T-helper 2 cell treated with Interferon-gamma antibody and Interleukin-4, amounts not matched to agents 100 ng/mL and 5 ng/mL, for 36 hours (primary cell): ENCODE measurements around the gene NQO2. TPM values are rescaled to one million over a fixed set of nuclear protein-coding genes. Genes with fewer than 3 reads are reported as not detected.
"Not testable (repeated sequence)": the region's sequence is repeated elsewhere in the genome, so short reads cannot be mapped to it uniquely, and the experiment has no call there.

Experiments
- intact Hi-C: fragments of 100-400 bp; cut with micrococcal nuclease; formaldehyde crosslinking; loops from one replicate; pipeline ENCODE4 v1.15.1; 2023
- total RNA-seq: library from RNA; stranded (reverse); gene quantifications from 2 replicates; pipeline ENCODE4 v1.2.3, GENCODE V29; 2022

The NQO2 gene
- total RNA-seq, 1 donor from 2014 or later: 42.4 TPM

GRCh38 chr6:3011158-3011557 lies 11.5 kb downstream of the NQO2 start:
- intact Hi-C loops: no loop called here

- intact Hi-C loops: no loop called here
These were observed 11.9 kb downstream of the NQO2 start for GRCh38 chr6:3011592-3011991.

DNA sequence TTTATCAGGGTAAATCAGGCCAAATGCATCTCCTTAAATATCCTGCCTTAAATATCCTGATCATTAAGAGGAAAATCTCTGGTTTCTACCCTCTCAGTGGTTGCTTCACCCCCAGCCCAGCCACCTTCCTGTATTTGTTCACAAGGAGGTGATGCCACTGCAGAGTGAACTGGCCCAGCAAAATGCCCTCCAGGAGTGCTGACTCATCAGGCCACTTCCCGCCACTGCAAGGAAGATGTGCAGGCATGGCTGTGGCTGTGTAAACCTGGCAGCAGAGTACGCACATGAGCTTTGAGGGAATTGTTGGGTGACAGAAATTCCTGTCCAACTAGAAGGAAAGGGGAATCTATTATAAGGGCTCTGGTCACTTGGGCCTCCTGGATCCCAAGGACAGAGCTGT lies 13.8 kb downstream of the NQO2 start:
- intact Hi-C loops: no loop called here

DNA sequence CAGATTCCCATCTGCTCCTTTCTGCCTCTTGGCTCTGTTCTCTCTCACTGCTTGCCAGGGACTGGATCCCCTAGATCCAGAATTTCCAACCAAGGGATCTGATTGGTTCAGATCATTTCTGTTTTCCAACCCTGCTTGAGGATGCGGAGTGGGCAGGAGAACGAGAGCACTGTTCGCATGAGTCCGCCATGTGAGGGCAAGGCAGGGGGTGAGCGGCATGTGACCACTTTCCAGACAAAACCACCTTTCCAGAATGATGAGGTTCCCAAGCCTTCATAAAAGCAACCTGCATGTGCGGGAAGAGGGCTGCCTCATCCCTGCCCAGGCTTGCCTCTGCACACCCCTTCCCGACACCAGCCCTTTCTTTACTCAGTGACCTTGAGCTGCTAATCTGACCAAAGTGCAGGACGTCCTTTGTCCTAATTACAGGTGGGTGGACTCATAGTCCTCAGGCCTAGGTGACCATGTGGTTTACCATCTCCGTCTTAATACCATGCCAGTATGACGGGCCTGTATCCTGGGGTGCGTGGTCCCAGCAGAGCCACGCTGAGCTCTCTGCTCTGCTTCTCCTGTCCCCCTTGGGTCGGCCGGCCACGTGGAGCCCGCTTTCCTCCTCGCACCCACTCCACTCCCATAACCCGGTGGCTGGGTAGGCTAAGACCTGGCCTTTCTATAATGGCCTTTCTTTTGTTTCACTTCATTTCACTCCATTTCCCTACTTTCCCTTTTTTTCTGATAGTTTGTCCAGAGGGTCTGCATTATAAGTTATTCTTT lies 14.4 kb downstream of the NQO2 start:
- intact Hi-C loops: no loop called here

- intact Hi-C loops: no loop called here
These were observed 15.0 kb downstream of the NQO2 start for GRCh38 chr6:3014675-3015066.

DNA sequence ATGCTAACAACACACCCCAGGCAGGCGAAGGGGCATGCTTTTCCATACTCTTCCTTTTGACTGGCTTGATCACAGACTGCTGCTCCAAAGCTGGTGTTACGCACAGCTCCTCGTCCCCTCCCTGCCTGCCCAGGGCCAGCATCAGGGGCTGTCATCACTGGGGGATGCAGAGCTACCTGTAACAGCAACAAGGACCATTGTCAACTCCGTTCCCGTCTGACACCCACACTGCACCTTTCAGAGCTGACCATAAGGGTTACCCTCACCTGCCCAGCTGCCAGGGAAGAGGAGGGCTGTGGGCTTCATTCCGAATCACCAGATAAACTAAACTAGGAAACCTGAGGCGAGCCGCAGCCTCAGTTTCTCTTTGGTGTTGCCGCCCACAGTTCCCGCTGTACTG lies 15.4 kb downstream of the NQO2 start:
- intact Hi-C loops: no loop called here

DNA sequence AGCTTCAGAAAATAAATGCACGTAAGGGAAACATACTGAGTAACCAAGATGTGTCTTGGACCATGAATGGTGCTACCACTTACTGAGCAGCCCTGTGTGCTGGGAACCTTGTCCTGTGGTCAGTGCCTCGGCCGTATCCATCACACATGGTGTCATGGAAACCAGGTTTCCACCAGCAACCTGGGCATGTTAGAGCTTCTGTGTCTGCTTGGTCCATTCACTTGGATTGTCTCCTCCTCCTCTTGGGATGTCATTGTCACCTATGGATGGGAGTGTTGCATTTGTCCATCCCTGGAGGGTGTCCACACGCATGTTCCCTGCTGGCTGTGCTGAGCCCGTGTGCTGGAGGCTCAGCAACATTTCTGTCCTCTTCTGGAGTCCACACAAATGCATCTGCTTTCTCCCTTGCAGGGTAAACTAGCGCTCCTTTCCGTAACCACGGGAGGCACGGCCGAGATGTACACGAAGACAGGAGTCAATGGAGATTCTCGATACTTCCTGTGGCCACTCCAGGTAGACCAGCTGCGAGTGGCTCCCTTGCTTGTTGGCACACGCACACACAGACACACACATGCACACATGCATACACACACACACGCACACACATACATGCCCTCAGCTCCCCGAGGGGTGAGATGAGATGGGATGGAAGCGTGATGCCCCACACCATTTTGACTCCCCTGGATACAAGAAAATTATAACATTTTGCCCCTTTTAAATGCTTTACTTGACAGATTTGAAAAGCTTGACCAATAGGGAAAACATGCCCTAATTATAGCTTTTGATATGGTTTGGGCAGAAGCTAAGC lies 17.0 kb downstream of the NQO2 start:
- intact Hi-C loops: no loop called here

GRCh38 chr6:3017304-3017703 lies 17.6 kb downstream of the NQO2 start:
- intact Hi-C loops: no loop called here

DNA sequence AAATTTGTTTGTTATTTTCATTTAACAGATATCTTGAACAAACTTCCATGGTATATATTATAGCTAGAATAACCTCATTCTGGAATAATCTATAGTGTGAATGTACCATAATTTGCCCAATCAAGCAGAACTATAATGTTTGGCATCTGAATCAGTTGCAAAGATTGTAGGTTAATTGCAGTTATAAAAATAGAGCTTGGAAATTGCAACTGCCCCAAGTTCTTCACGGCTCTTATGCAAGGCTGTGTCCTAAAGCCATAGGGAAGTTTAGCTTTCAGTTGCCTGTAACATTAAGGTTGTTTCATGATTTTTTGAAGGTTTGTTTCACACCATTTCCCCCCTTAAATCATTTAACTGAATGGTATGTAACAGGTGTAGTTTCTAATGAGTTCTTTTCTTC lies 19.4 kb downstream of the NQO2 start:
- intact Hi-C loops: no loop called here

DNA sequence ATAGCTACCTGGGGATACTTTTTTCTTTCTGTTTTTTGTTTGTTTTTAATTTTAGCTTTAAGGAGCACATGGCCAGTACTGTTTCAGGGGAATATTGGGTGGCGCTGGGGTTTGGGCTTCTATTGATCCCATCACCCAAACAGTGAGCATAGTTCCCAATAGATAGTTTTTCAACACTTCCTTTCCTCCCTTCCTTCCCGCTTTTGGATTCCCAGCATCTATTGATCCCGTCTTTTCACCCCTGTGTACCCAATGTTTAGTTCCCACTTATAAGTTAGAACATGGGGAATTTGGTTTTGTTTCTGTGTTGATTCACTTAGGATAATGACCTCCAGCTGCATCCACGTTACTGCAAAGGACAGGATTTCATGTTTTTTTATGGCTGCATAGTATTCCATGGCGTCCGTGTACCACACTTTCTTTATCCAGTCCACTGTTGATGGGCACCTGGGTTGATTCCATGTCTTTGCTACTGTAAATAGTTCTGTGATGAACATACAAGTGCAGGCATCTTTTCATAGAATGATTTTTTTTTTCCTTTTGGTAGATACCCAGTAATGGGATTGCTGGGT lies 20.1 kb downstream of the NQO2 start:
- intact Hi-C loops: no loop called here

DNA sequence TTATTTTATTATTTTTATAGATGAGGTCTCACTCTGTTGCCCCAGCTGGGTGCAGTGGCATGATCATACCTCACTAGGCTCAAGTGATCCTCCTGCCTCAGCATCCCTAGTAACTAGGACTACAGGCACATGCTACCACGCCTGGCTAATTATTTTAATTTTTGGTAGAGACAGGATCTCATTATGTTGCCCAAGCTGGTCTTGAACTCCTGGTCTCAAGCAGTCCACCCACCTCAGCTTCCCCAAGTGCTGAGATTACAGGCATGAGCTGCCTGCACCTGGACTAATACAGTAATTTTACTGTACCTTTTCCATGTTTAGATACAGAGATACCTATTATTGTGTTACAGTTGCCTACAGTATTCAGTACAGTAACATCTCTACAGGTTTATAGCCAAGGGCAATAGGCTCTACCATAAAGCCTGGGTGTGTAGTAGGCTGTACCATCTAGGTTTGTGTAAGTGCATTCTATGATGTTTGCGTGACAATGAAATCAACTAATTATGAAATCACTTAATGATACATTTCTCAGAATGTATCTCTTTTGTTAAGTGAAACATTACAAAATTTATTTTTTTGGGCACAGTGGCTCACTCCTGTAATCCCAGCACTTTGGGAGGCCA lies 21.4 kb downstream of the NQO2 start:
- intact Hi-C loops: not testable (repeated sequence)

GRCh38 chr6:3022765-3023662 lies 23.3 kb downstream of the NQO2 start:
- intact Hi-C loops: loop anchor here (1.0 kb wide), 4 partner anchors 21 to 95 kb away; partner anchors contain the start of genes BPHL and RIPK1

GRCh38 chr6:3023663-3024483 lies 24.2 kb downstream of the NQO2 start:
- intact Hi-C loops: loop anchor here (1.0 kb wide), 5 partner anchors 22 to 94 kb away; partner anchors contain the start of genes BPHL, NQO2 and RIPK1

DNA sequence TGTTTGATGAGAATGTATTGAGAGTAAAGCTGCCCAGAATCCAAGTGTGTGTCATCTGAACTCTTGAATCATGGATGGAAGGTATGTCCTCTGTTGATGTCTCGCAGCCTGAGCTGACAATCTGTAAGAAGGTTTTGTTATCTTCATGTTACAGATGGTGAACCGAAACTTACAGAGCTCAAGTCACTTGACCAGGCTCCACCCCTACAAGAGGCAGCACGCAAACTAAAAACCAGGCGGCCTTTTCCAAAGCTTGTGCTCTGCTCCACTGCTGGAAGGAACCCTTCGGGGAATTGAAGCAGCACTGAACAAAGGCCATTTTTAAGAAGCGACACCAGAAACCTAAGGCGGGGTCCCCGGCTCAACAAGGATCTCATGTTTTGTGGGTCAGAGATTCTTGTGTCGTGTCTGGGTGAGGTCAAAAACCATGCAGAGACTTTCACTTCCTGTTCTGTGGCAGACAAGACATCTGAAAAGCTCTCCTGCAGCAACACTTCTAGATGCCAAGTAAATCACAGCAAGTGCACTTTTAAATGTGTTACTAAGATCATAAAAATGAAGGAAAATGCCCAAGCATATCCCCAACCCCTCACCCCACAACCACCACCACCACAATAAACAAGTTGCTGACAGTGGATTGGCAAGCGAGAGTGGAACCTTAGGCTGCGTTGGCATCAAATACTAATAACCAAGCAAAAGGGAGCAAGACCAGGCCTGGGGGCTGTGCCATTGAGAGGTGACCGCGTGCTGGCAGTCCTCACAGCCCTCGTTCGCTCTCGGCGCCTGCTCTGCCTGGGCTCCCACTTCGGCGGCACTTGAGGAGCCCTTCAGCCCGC lies 27.3 kb downstream of the NQO2 start:
- intact Hi-C loops: no loop called here

- intact Hi-C loops: not testable (repeated sequence)
These were observed 28.5 kb downstream of the NQO2 start for GRCh38 chr6:3028156-3028555.

DNA sequence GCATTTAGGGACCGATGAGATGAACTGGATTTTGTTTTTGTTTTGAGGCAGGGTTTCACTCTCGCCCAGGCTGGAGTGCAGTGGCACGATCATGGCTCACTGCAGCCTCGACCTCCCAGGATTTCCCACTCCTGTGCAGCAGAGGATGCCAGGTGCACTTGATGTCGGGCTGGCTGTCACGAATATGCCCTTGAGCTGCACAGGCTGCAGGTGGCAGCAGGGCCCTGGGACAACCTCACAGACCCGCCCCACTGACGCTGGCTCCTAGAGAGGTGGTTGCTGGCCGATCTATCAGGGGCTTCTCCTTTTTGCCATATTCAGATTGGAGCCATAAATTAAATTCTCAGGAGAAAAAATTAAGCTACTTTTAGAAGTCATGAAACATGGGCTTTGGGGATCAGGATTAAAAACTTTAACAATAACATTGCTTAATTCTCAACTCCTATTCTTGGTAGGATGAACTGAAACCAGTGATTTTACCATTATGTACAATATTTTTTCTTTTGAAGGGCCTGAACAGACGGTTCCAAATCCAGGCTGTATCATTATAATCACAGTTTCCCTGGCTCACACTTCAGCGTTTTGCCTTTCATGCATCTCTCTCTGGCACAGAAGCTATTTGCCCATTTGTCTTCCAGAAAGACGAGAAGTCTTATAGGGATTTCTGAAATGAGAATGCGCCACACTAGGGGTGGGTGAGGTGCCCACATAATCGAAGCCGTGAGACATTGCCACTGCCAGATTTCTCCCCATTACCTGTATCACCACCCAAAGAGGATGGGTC lies 32.4 kb downstream of the NQO2 start:
- intact Hi-C loops: no loop called here

- intact Hi-C loops: no loop called here
These were observed 33.3 kb downstream of the NQO2 start for GRCh38 chr6:3032986-3033385.

GRCh38 chr6:3033652-3034051 lies 34.0 kb downstream of the NQO2 start:
- intact Hi-C loops: no loop called here
